ENCODE data around the gene ACSBG1.

DNA sequence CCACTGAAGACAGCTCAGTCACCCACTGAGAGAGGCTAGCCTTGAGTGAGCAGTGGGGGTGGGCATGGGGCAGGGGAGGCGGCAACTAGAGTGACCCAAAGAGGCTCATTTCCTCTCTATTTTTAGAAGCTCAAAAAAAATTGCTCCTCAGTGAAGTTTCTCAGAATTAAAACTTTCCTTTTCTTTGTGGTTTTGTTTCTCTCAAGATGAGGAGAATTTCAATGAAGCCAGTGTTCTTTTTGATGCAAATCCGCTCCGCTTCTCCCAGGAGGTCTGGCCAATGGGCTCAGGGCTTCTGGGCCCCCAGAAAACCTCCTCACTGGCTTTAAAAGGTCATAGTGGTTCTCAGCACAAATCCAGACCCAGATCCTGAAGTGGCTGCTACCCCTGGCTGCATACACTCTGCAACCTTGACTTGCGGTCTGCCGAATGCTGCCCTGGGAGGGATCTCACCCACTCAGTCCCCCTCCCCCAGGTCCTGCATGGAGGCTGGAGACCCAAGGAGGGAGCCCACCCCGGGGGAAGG lies at the start of gene ACSBG1:
- TF ChIP-seq, protein P1, sequence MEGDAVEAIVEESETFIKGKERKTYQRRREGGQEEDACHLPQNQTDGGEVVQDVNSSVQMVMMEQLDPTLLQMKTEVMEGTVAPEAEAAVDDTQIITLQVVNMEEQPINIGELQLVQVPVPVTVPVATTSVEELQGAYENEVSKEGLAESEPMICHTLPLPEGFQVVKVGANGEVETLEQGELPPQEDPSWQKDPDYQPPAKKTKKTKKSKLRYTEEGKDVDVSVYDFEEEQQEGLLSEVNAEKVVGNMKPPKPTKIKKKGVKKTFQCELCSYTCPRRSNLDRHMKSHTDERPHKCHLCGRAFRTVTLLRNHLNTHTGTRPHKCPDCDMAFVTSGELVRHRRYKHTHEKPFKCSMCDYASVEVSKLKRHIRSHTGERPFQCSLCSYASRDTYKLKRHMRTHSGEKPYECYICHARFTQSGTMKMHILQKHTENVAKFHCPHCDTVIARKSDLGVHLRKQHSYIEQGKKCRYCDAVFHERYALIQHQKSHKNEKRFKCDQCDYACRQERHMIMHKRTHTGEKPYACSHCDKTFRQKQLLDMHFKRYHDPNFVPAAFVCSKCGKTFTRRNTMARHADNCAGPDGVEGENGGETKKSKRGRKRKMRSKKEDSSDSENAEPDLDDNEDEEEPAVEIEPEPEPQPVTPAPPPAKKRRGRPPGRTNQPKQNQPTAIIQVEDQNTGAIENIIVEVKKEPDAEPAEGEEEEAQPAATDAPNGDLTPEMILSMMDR (IDR thresholded peaks at IDR 0.05) = no peak
- TF ChIP-seq POLR2A (IDR thresholded peaks at IDR 0.05) = no peak

Measured in esophagus squamous epithelium (tissue), 4 donors.